HepG2 (cell line): ENCODE measurements around the gene SLC39A8. TPM values are rescaled to one million over a fixed set of nuclear protein-coding genes. Genes with fewer than 3 reads are reported as not detected.

Experiments
- DZIP1 ChIP-seq: sonication (generic); formaldehyde crosslinking; IDR thresholded peaks from 2 replicates; pipeline ENCODE4 v1.5.0; 2020; ENCODE audit warnings: mild to moderate bottlenecking, missing genetic modification reagents
- GATAD2A ChIP-seq: IDR thresholded peaks from 2 replicates; pipeline ENCODE4 v1.6.1; 2016
- HDAC2 ChIP-seq: sonication (generic); formaldehyde crosslinking; IDR thresholded peaks from 2 replicates; pipeline ENCODE4 v1.4.0; 2020; ENCODE audit warnings: missing genetic modification reagents
- KIAA2018 ChIP-seq: sonication (generic); formaldehyde crosslinking; IDR thresholded peaks from 2 replicates; pipeline ENCODE4 v1.5.0; 2020; ENCODE audit warnings: mild to moderate bottlenecking, missing genetic modification reagents, borderline replicate concordance
- KLF13 ChIP-seq: sonication (generic); formaldehyde crosslinking; IDR thresholded peaks from 2 replicates; pipeline ENCODE4 v1.4.0; 2020; ENCODE audit warnings: mild to moderate bottlenecking, missing genetic modification reagents
- NFE2L1 ChIP-seq: sonication (generic); formaldehyde crosslinking; IDR thresholded peaks from 2 replicates; pipeline ENCODE4 v1.4.0; 2020; ENCODE audit warnings: missing genetic modification reagents, mild to moderate bottlenecking, borderline replicate concordance
- PHF5A ChIP-seq: IDR thresholded peaks from one replicate; pipeline ENCODE4 v1.6.1; 2018; ENCODE audit warnings: low read depth, missing genetic modification reagents; ENCODE audit not compliant: unreplicated experiment
- PHF8 ChIP-seq: sonication (generic); formaldehyde crosslinking; IDR thresholded peaks from 2 replicates; pipeline ENCODE4 v1.5.0; 2020; ENCODE audit warnings: missing genetic modification reagents
- RFXAP ChIP-seq: sonication (generic); formaldehyde crosslinking; IDR thresholded peaks from 2 replicates; pipeline ENCODE4 v1.4.0; 2020; ENCODE audit warnings: missing genetic modification reagents, borderline replicate concordance
- TFE3 ChIP-seq: IDR thresholded peaks from 2 replicates; pipeline ENCODE4 v1.6.1; 2016
- ZBTB20 ChIP-seq: sonication (generic); formaldehyde crosslinking; IDR thresholded peaks from 2 replicates; pipeline ENCODE4 v1.8.1; 2023; ENCODE audit warnings: missing genetic modification reagents, low read depth, mild to moderate bottlenecking, borderline replicate concordance
- ZFP82 ChIP-seq: sonication (generic); formaldehyde crosslinking; IDR thresholded peaks from 2 replicates; pipeline ENCODE4 v1.5.1; 2020; ENCODE audit warnings: mild to moderate bottlenecking, missing genetic modification reagents, borderline replicate concordance
- ZNF280D ChIP-seq: sonication (generic); formaldehyde crosslinking; IDR thresholded peaks from 2 replicates; pipeline ENCODE4 v1.5.1; 2020; ENCODE audit warnings: mild to moderate bottlenecking, missing genetic modification reagents
- ZNF432 ChIP-seq: sonication (generic); formaldehyde crosslinking; IDR thresholded peaks from 2 replicates; pipeline ENCODE4 v1.5.0; 2020; ENCODE audit warnings: missing genetic modification reagents, mild to moderate bottlenecking, borderline replicate concordance
- ZNF780A ChIP-seq: sonication (generic); formaldehyde crosslinking; IDR thresholded peaks from 2 replicates; pipeline ENCODE4 v1.8.0; 2022; ENCODE audit warnings: mild to moderate bottlenecking, missing genetic modification reagents, moderate library complexity
- polyA plus RNA-seq, 8 experiments: library from polyadenylated mRNA; depleted of rRNA in 3 of 8; stranded (reverse) in 7 of 8; unstranded in 1 of 8; fragments of >200 nt; fragmentation: Illumina TruSeq in 4 of 8; extraction: Trizol in 4 of 8; gene quantifications; 2 replicates each; pipeline versions ENCODE4 v1.2.1 to v1.2.3, GENCODE V29; 2011 to 2016; ENCODE audit warnings: low read depth in 4 of 8, missing spikeins in 1 of 8, mixed read lengths in 1 of 8; ENCODE audit not compliant: insufficient read depth in 1 of 8
- total RNA-seq, 5 experiments: library from RNA; depleted of rRNA; stranded (reverse); fragments of >200 nt; fragmentation: Illumina TruSeq; extraction: Trizol; gene quantifications; 2 replicates each; pipeline ENCODE4 v1.2.3, GENCODE V29; 2016; ENCODE audit warnings: low read depth in 1 of 5

The SLC39A8 gene
- total and polyA plus RNA-seq, 2 of the 13 experiments (the other 11 are each of a cell fraction or from before 2014, with no cell fraction given): 0.22 to 0.38 TPM

GRCh38 chr4:102344520-102344953 lies 745 bp downstream of the SLC39A8 start (continued):
- no peak; the same call in 1 of the 2 replicates for TF ChIP-seq PHF8 (CRISPR knock-in tag)
- TF ChIP-seq NFE2L1 (CRISPR knock-in tag): no peak
- no peak for TF ChIP-seq ZNF780A
- no peak for TF ChIP-seq ZFP82 (CRISPR knock-in tag)
- no peak for TF ChIP-seq ZNF280D
- no peak for TF ChIP-seq GATAD2A (CRISPR knock-in tag)
- TF ChIP-seq DZIP1 (CRISPR knock-in tag): no peak
- TF ChIP-seq ZNF432 (CRISPR knock-in tag): no peak
- TF ChIP-seq KLF13 (CRISPR knock-in tag): no peak
- TF ChIP-seq TFE3 (CRISPR knock-in tag): no peak
- TF ChIP-seq PHF5A (CRISPR knock-in tag): no peak
- TF ChIP-seq ZBTB20 (CRISPR knock-in tag): no peak
- no peak for TF ChIP-seq KIAA2018 (CRISPR knock-in tag)
- peak; percentile 56; the same call in 1 of the 2 replicates for TF ChIP-seq RFXAP (CRISPR knock-in tag)
- TF ChIP-seq HDAC2: no peak
